GM12878 (cell line): Measurements from ENCODE around the gene UACA. TPM values are rescaled to one million over a fixed set of nuclear protein-coding genes. Genes with fewer than 3 reads are reported as not detected.
"Not testable (repeated sequence)": the region's sequence is repeated elsewhere in the genome, so short reads cannot be mapped to it uniquely, and the experiment has no call there.

Experiments used
- ATAC-seq: fragments of 200-7000 bp; cut with Tn5 transposase; 3 replicates; pipeline ENCODE4 v1.9.1; 2020; ENCODE audit warnings: mild to moderate bottlenecking, moderate library complexity
- BruUV-seq: library from RNA; stranded (reverse); fragments of 400-500 nt; replicated peaks from 2 replicates; lab custom pipeline; 2021; lab: Mats Ljungman, UMichigan
- CTCF ChIA-PET: fragments of 300-600 bp; sonication (Branson Sonifier 250); formaldehyde crosslinking; extraction: SDS; loops from one replicate; lab custom pipeline; 2021; ENCODE audit warnings: inconsistent platforms; lab: Yijun Ruan, JAX
- POLR2A ChIA-PET: fragments of 350-600 bp; formaldehyde crosslinking; extraction: SDS; loops from one replicate; lab custom pipeline; 2021; ENCODE audit warnings: inconsistent platforms; lab: Charles Lee
- RAD21 ChIA-PET: fragments of 300-600 bp; sonication (Branson Sonifier 250); formaldehyde crosslinking; loops from one replicate; lab custom pipeline; 2023; ENCODE audit warnings: antibody characterized with exemption; ENCODE audit not compliant: unreplicated experiment; lab: Charles Lee
- SMC1A ChIA-PET: fragments of 300-600 bp; sonication (Branson Sonifier 250); formaldehyde crosslinking; loops from one replicate; lab custom pipeline; 2023; ENCODE audit not compliant: unreplicated experiment, uncharacterized antibody; lab: Charles Lee
- DNase-seq: peaks from one replicate; pipeline ENCODE4 v3.0.0-alpha.2; 2011; ENCODE audit warnings: low read depth, low spot score
- FAIRE-seq: peaks from 3 replicates; lab custom pipeline; 2011; peaks lifted over from hg19 to GRCh38; lab: Jason Lieb, UNC
- H2AFZ ChIP-seq: 2 replicates; pipeline ENCODE4 v1.6.0; 2011; ENCODE audit warnings: low read depth, low read length, control low read depth; ENCODE audit not compliant: control insufficient read depth
- H3K27ac ChIP-seq: 2 replicates; pipeline ENCODE4 v1.5.1; 2011; ENCODE audit warnings: control low read depth; ENCODE audit not compliant: control insufficient read depth, insufficient read depth
- H3K27me3 ChIP-seq, 2 experiments: replicated peaks in 1 of 2; 2 replicates each; pipeline versions ENCODE4 v1.6.0 to v1.6.1; 2011; ENCODE audit warnings: low read length in 1 of 2; ENCODE audit not compliant: control insufficient read depth in 2 of 2, insufficient read depth in 2 of 2
- H3K36me3 ChIP-seq, 2 experiments: 2 replicates each; pipeline ENCODE4 v1.5.1; 2011; ENCODE audit warnings: low read length in 1 of 2; ENCODE audit not compliant: control insufficient read depth in 2 of 2, insufficient read depth in 2 of 2
- H3K4me1 ChIP-seq: 2 replicates; pipeline ENCODE4 v1.6.1; 2011; ENCODE audit warnings: mild to moderate bottlenecking, low read length, moderate library complexity, mixed read lengths; ENCODE audit not compliant: control insufficient read depth, insufficient read depth
- H3K4me2 ChIP-seq: 2 replicates; pipeline ENCODE4 v1.6.0; 2011; ENCODE audit warnings: control low read depth; ENCODE audit not compliant: control insufficient read depth, insufficient read depth
- H3K4me3 ChIP-seq: fragments of 200-600 bp; sonication (generic); 2 replicates; pipeline ENCODE4 v1.5.1; 2016
- H3K79me2 ChIP-seq: 2 replicates; pipeline ENCODE4 v1.6.0; 2011; ENCODE audit warnings: low read length; ENCODE audit not compliant: control insufficient read depth, insufficient read depth
- H3K9ac ChIP-seq: 2 replicates; pipeline ENCODE4 v1.8.0; 2011; ENCODE audit warnings: low read length, control low read depth, mixed read lengths; ENCODE audit not compliant: control insufficient read depth, insufficient read depth
- H3K9me3 ChIP-seq: replicated peaks from 3 replicates; pipeline ENCODE4 v1.5.1; 2011; ENCODE audit warnings: mild to moderate bottlenecking, low read length; ENCODE audit not compliant: control insufficient read depth, insufficient read depth
- H4K20me1 ChIP-seq: 2 replicates; pipeline ENCODE4 v1.6.0; 2011; ENCODE audit not compliant: control insufficient read depth, insufficient read depth
- HDGF ChIP-seq: fragments of 450-650 bp; IDR thresholded peaks from 2 replicates; pipeline ENCODE4 v1.6.1; 2016; ENCODE audit warnings: antibody characterized with exemption
- POU2F2 ChIP-seq: IDR thresholded peaks from 3 replicates; pipeline ENCODE4 v1.6.1; 2011; ENCODE audit warnings: low read depth, mild to moderate bottlenecking, low read length, borderline replicate concordance
- WGBS: methylation state at CpG from one replicate; pipeline ENCODE4 v1.1.6; 2016; ENCODE audit warnings: low lambda C conversion rate; ENCODE audit not compliant: insufficient replicate concordance, insufficient coverage; ENCODE audit errors: missing lambda C conversion rate; 5-methylcytosine and 5-hydroxymethylcytosine counted together
- in situ Hi-C: fragments of 300-500 bp; cut with MboI; formaldehyde crosslinking; loops from 9 replicates; pipeline ENCODE4 v1.14.3; 2018; ENCODE audit warnings: mixed read lengths
- intact Hi-C: fragments of 100-400 bp; cut with micrococcal nuclease; formaldehyde crosslinking; loops from one replicate; pipeline ENCODE4 v1.14.2; 2022; ENCODE audit not compliant: unreplicated experiment
- polyA plus RNA-seq, 11 experiments: library from polyadenylated mRNA; depleted of rRNA in 4 of 11; unstranded in 6 of 11; stranded (reverse) in 5 of 11; fragments of >200 nt; fragmentation: Nextera tagmentation in 4 of 11; fragmentation: Illumina TruSeq in 1 of 11; extraction: Ambion mirVana in 4 of 11; extraction: Trizol in 1 of 11; gene quantifications; 1 replicate in 1 of 11; 2 replicates in 10 of 11; pipeline versions ENCODE4 v1.2.1 to v1.2.3, GENCODE V29; 2011 to 2016; ENCODE audit warnings: inconsistent platforms in 2 of 11, missing spikeins in 2 of 11, low read depth in 1 of 11
- total RNA-seq, 4 experiments: library from RNA; depleted of rRNA in 3 of 4; stranded (reverse); fragments of >200 nt in 3 of 4; fragmentation: Illumina TruSeq in 1 of 4; extraction: Trizol in 1 of 4; gene quantifications; 2 replicates each; pipeline versions ENCODE4 v1.2.1 to v1.2.3, GENCODE V29; 2013 to 2021

Gene UACA
- total and polyA plus RNA-seq, 10 of the 15 experiments (the other 5 are each of a cell fraction or from before 2014, with no cell fraction given), result 0.30 to 4.0 (median 2.0) TPM

- SMC1A ChIA-PET, result no interaction called here
- Histone ChIP-seq H3K27ac (no peak overlapping the region), H3K36me3 (no peaks in the 10 kb centered on the region), H3K9ac (no peak overlapping the region), H3K4me3 (no peak overlapping the region), H3K4me1 (no peaks in the 10 kb centered on the region), H4K20me1 (no peaks in the 10 kb centered on the region), H3K27me3 (no peaks in the 10 kb centered on the region), H3K9me3 (no peaks in the 10 kb centered on the region), H3K4me2 (no peak overlapping the region), H3K79me2 (no peaks in the 10 kb centered on the region), H2AFZ (no peak overlapping the region)
- WGBS, result 30% methylated on average over 3 of the region's 3 CpGs
- DNase-seq (no peak), ATAC-seq (no peak), FAIRE-seq (no peak)
- intact Hi-C loops (no loop called here), in situ Hi-C loops (no loop called here)
- RAD21 ChIA-PET, result no interaction called here
- TF ChIP-seq POU2F2 (no peak), HDGF (no peak)
- no TSS peak for BruUV-seq
- CTCF ChIA-PET, result interaction anchor here (5.0 kb wide), 1 partner anchor 25 kb away, joined by 20 read pairs; no protein-coding TSS in a partner anchor
- POLR2A ChIA-PET, result no interaction called here
Measured at GRCh38 chr15:70748281-70748747, 15.0 kb downstream of the UACA start.

DNA sequence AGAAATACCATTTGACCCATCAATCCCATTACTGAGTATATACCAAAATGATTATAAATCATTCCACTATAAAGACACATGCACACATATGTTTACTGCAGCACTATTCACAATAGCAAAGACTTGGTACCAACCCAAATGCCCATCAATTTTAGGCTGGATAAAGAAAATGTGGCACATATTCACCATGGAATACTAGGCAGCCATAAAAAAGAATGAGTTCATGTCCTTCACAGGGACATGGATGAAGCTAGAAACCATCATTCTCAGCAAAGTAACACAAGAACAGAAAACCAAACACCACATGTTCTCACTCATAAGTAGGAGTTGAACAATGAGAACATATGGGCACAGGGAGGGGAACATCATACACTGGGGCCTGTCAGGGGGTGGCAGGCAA lies 16.8 kb downstream of the UACA start:
- H3K27ac ChIP-seq, H3K36me3 ChIP-seq, H2AFZ ChIP-seq, H3K27me3 ChIP-seq, in situ Hi-C loops, RAD21 ChIA-PET, FAIRE-seq, H3K9ac ChIP-seq, H3K4me2 ChIP-seq, intact Hi-C loops, POLR2A ChIA-PET, BruUV-seq, SMC1A ChIA-PET, H3K4me1 ChIP-seq, H4K20me1 ChIP-seq, H3K9me3 ChIP-seq, ATAC-seq, DNase-seq, H3K79me2 ChIP-seq, H3K4me3 ChIP-seq: not testable (repeated sequence)
- CTCF ChIA-PET, result interaction anchor here (5.0 kb wide), 1 partner anchor 24 kb away, joined by 20 read pairs; no protein-coding TSS in a partner anchor
